Ovary (tissue), 9 donors: ENCODE data around the gene APAF1. TPM values are rescaled to one million over a fixed set of nuclear protein-coding genes. Genes with fewer than 3 reads are reported as not detected.

Experiments
- DNase-seq, 5 donors: peaks; one replicate each; pipeline ENCODE4 v3.0.0-alpha.2; 2019 to 2020
- H3K27ac ChIP-seq, 2 donors: fragments of 200-600 bp; one replicate each; pipeline versions ENCODE4 v1.5.1 to v1.8.0; 2019 to 2022
- H3K27me3 ChIP-seq: fragments of 200-600 bp; one replicate; pipeline ENCODE4 v1.8.0; 2022
- H3K36me3 ChIP-seq: fragments of 200-600 bp; sonication (generic); one replicate; pipeline ENCODE4 v1.5.1; 2019
- H3K4me1 ChIP-seq: one replicate; pipeline ENCODE4 v1.8.1; 2013; ENCODE audit warnings: mild to moderate bottlenecking, moderate library complexity; ENCODE audit not compliant: insufficient read depth
- H3K4me3 ChIP-seq: fragments of 200-600 bp; sonication (generic); one replicate; pipeline ENCODE4 v1.5.1; 2017
- H3K9me3 ChIP-seq, 2 donors: fragments of 200-600 bp in 1 of 2; sonication (generic) in 1 of 2; one replicate each; pipeline versions ENCODE4 v1.5.1 to v1.8.1; 2013 to 2019; ENCODE audit warnings: mild to moderate bottlenecking in 1 of 2, moderate library complexity in 1 of 2
- CTCF ChIP-seq, 3 donors: fragments of 450-650 bp in 2 of 3; fragments of 200-600 bp in 1 of 3; IDR thresholded peaks; one replicate each; pipeline versions ENCODE4 v1.5.1 to v1.8.0; 2016 to 2022; ENCODE audit warnings: antibody characterized with exemption in 3 of 3, mild to moderate bottlenecking in 1 of 3
- EP300 ChIP-seq: sonication (generic); formaldehyde crosslinking; IDR thresholded peaks from one replicate; pipeline ENCODE4 v1.6.1; 2017; ENCODE audit warnings: antibody characterized with exemption
- POLR2A ChIP-seq: fragments of 450-650 bp; IDR thresholded peaks from one replicate; pipeline ENCODE4 v1.6.1; 2017; ENCODE audit warnings: antibody characterized with exemption, mild to moderate bottlenecking, moderate library complexity
- WGBS, 3 donors: extraction: QIAGEN DNeasy Blood & Tissue Kit in 1 of 3; methylation state at CpG; one replicate each; pipeline versions ENCODE4 v1.1.5 to v1.1.7; 2013 to 2017; 5-methylcytosine and 5-hydroxymethylcytosine counted together
- intact Hi-C, 4 donors: fragments of 100-400 bp; cut with DNase I; formaldehyde crosslinking; loops; one replicate each; pipeline versions ENCODE4 v1.11.0 to v1.15.1; 2022 to 2023
- polyA plus RNA-seq, 2 donors: library from polyadenylated mRNA; stranded (reverse); fragments of 200-250 nt in 1 of 2; fragments of 350-450 nt in 1 of 2; fragmentation: Illumina TruSeq in 1 of 2; extraction: RNeasy Lipid Tissue Mini Kit (QIAGEN cat#74804) in 1 of 2; gene quantifications; one replicate each; pipeline ENCODE4 v1.2.3, GENCODE V29; 2013 to 2014
- total RNA-seq, 7 donors: library from RNA; depleted of rRNA in 2 of 7; stranded (reverse); fragments of >200 nt in 2 of 7; fragmentation: NEBNext Ultra II Directional in 3 of 7; extraction: Animal tissue kit (Norgen Biotek cat#: 25700) in 3 of 7; gene quantifications; one replicate each; pipeline versions ENCODE4 v1.1.0 to v1.2.4, GENCODE V29; 2016 to 2023
- donor health status: DM: no; HTN: no; CAD: no; lungs with moderate emphysema.
- donor health status: DM: no; HTN: no; CAD: no.
- donor health status: Bipolar disorder and iron deficiency.
- donor health status: DM: yes; HTN: yes; CAD: no.
- donor health status: DM: no; HTN: no; CAD: no.
- donor health status: DM: yes; HTN: yes; CAD: no.

The APAF1 gene
- total and polyA plus RNA-seq, 9 donors, result 9.4 to 17.1 (median 11.9) TPM

- Histone ChIP-seq H3K4me1 (no peaks in the 10 kb centered on the region), H3K36me3 (no peaks in the 10 kb centered on the region), H3K27me3 (no peaks in the 10 kb centered on the region), H3K9me3 (no peaks in the 10 kb centered on the region), H3K27ac (no peak overlapping the region), H3K4me3 (no peak overlapping the region)
- DNase-seq, result no peak
- WGBS, 3 donors, result 77 to 90% (median 80%) methylated on average over 4 of the region's 4 CpGs
- intact Hi-C loops, result no loop called here
- TF ChIP-seq EP300, result no peak
- no peak for TF ChIP-seq CTCF (IDR thresholded peaks at IDR 0.05)
- TF ChIP-seq POLR2A, result no peak
Observed at GRCh38 chr12:98770230-98770629, 125.1 kb downstream of the APAF1 start.

- TF ChIP-seq POLR2A, result no peak
- no peak for TF ChIP-seq EP300
- no peak for TF ChIP-seq CTCF (IDR thresholded peaks at IDR 0.05)
- Histone ChIP-seq H3K4me3 (no peak overlapping the region), H3K9me3 (no peaks in the 10 kb centered on the region), H3K27me3 (no peaks in the 10 kb centered on the region), H3K4me1 (no peaks in the 10 kb centered on the region), H3K36me3 (no peaks in the 10 kb centered on the region), H3K27ac (no peak overlapping the region)
- 91 to 94% (median 93%) methylated on average over 8 of the region's 8 CpGs for WGBS, 3 donors
- no peak for DNase-seq
- intact Hi-C loops, result no loop called here
Observed at GRCh38 chr12:98771811-98772752, 127.0 kb downstream of the APAF1 start.

- no peak for DNase-seq
- intact Hi-C loops, result no loop called here
- Histone ChIP-seq H3K36me3 (no peaks in the 10 kb centered on the region), H3K4me3 (no peak overlapping the region), H3K27ac (no peak overlapping the region), H3K27me3 (no peaks in the 10 kb centered on the region), H3K4me1 (no peaks in the 10 kb centered on the region), H3K9me3 (no peaks in the 10 kb centered on the region)
- TF ChIP-seq POLR2A, result no peak
- TF ChIP-seq EP300, result no peak
- no peak for TF ChIP-seq CTCF (IDR thresholded peaks at IDR 0.05)
- 89 to 93% (median 92%) methylated on average over 3 of the region's 3 CpGs for WGBS, 3 donors
Observed at GRCh38 chr12:98772818-98773217, 127.7 kb downstream of the APAF1 start.

- no peak overlapping the region for H3K27ac ChIP-seq
- intact Hi-C loops, result no loop called here
- no peaks in the 10 kb centered on the region for H3K36me3 ChIP-seq
- TF ChIP-seq POLR2A (no peak), EP300 (no peak), CTCF (IDR thresholded peaks at IDR 0.05) (no peak)
- no peaks in the 10 kb centered on the region for H3K9me3 ChIP-seq
- no peak overlapping the region for H3K4me3 ChIP-seq
- WGBS, 3 donors, result 68 to 69% (median 68%) methylated on average over 4 of the region's 4 CpGs
- H3K27me3 ChIP-seq, result no peaks in the 10 kb centered on the region
- DNase-seq, result no peak
- no peaks in the 10 kb centered on the region for H3K4me1 ChIP-seq
Observed at GRCh38 chr12:98780261-98780660, 135.2 kb downstream of the APAF1 start.
